ENCODE data around the gene MALT1. TPM values are rescaled to one million over a fixed set of nuclear protein-coding genes. Genes with fewer than 3 reads are reported as not detected.

MALT1 gene
- total RNA-seq, result 10.2 and 13.9 TPM in 2 replicates

GRCh38 chr18:58671111-58671631 is at the start of gene MALT1:
Gene MALT1, plus strand, starts transcription at chr18:58671465. Its CDS starts 179 bp downstream, at chr18:58671644.

Other genes with a start within 250 kb of the MALT1 start
- gene ALPK2, start 42.4 kb upstream of the MALT1 start, total RNA-seq, result 0.26 and 0.47 TPM in 2 replicates
- gene ZNF532, start 193.4 kb downstream of the MALT1 start, total RNA-seq, result 29.3 and 59.4 TPM in 2 replicates

Measured in bronchial smooth muscle cell (primary cell).